Islet of Langerhans (tissue), 1 donor: ENCODE measurements around the gene STUM.
"Not testable (repeated sequence)": the region's sequence is repeated elsewhere in the genome, so short reads cannot be mapped to it uniquely, and the experiment has no call there.

Experiments
- FAIRE-seq: peaks from one replicate; lab custom pipeline; 2011; peaks lifted over from hg19 to GRCh38; lab: Jason Lieb, UNC

STUM gene

GRCh38 chr1:226582966-226583365, 34.4 kb downstream of the STUM start:
- FAIRE-seq, result no peak

- no peak for FAIRE-seq
Observed at GRCh38 chr1:226584164-226584563, 35.6 kb downstream of the STUM start.

GRCh38 chr1:226586116-226586515, 37.6 kb downstream of the STUM start:
- FAIRE-seq, result no peak

- no peak for FAIRE-seq
Observed at GRCh38 chr1:226586650-226587422, 38.3 kb downstream of the STUM start.

GRCh38 chr1:226588484-226588883, 39.9 kb downstream of the STUM start:
- FAIRE-seq, result no peak

- FAIRE-seq, result no peak
Observed at GRCh38 chr1:226589008-226589733, 40.6 kb downstream of the STUM start.

- no peak for FAIRE-seq
Observed at GRCh38 chr1:226590614-226591013, 42.0 kb downstream of the STUM start.

- no peak for FAIRE-seq
Observed at GRCh38 chr1:226593541-226593940, 45.0 kb downstream of the STUM start.

- no peak for FAIRE-seq
Observed at GRCh38 chr1:226596531-226597165, 48.1 kb downstream of the STUM start.

GRCh38 chr1:226597616-226598454, 49.3 kb downstream of the STUM start:
- FAIRE-seq, result no peak

GRCh38 chr1:226598455-226598849, 49.9 kb downstream of the STUM start:
- FAIRE-seq, result no peak

- FAIRE-seq, result not testable (repeated sequence)
Observed at GRCh38 chr1:226598955-226599354, 50.4 kb downstream of the STUM start.

- no peak for FAIRE-seq
Observed at GRCh38 chr1:226599636-226600238, 51.2 kb downstream of the STUM start.

GRCh38 chr1:226600254-226600653, 51.7 kb downstream of the STUM start:
- no peak for FAIRE-seq

- FAIRE-seq, result no peak
Observed at GRCh38 chr1:226601456-226601855, 52.9 kb downstream of the STUM start.

- no peak for FAIRE-seq
Observed at GRCh38 chr1:226602186-226603021, 53.8 kb downstream of the STUM start.

- no peak for FAIRE-seq
Observed at GRCh38 chr1:226603022-226603857, 54.7 kb downstream of the STUM start.

GRCh38 chr1:226603858-226604559, 55.4 kb downstream of the STUM start:
- no peak for FAIRE-seq

- FAIRE-seq, result no peak
Observed at GRCh38 chr1:226604560-226605317, 56.2 kb downstream of the STUM start.
